GM23248 (cell line): ENCODE results near the gene PMFBP1.

Source experiments
- EZH2 ChIP-seq: fragments of 200-600 bp; sonication (generic); IDR thresholded peaks from 2 replicates; pipeline ENCODE4 v1.6.1; 2018; ENCODE audit warnings: antibody characterized with exemption, mild to moderate bottlenecking; ENCODE audit not compliant: insufficient read depth, poor library complexity, severe bottlenecking
- EZH2phosphoT487 ChIP-seq: fragments of 200-600 bp; sonication (generic); IDR thresholded peaks from 2 replicates; pipeline ENCODE4 v1.6.1; 2018; ENCODE audit warnings: antibody characterized with exemption, moderate library complexity, mild to moderate bottlenecking, low read depth; ENCODE audit not compliant: insufficient read depth

DNA sequence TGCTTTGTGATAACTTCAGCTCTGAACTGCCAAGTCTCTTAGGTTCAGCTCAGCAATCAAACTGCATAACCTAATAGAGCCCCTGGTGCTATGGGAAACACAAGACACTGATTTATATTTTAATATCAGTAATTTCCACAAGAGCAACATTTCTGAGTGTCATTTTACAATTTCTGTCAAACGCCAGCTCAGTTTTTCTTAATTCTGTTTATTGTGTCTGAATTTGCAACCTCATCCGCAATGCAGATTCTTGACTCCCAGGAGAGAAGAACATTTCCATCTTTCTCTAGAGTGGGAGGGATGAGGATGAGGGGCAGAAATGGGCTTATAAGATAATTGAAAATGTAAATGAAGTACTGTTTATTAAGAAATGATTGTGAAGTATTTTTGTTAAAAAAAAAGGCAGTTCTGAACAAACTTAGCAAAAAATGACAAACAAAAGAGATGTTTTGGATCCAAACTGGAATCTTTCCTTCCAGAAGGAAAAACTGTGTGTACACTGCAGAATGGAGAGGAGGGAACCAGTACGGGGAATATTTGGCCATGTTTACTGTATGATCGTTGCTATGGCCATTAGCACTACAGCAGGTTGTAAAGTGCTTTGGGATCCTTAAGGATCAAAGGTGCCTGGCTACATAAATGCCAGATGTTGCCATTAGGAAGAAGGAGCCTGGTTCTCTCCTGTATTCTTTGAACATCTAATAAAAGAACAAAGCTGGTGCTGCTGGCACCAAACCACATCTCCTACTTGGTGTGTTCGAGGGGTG, 7.4 kb upstream of the PMFBP1 start:
- no peak for TF ChIP-seq EZH2
- TF ChIP-seq EZH2phosphoT487, result no peak
